Type B pancreatic cell (in vitro differentiated cells): ENCODE results near the gene KCNIP3. TPM values are rescaled to one million over a fixed set of nuclear protein-coding genes. Genes with fewer than 3 reads are reported as not detected.
"Not testable (repeated sequence)": the region's sequence is repeated elsewhere in the genome, so short reads cannot be mapped to it uniquely, and the experiment has no call there.

ENCODE experiments used
- DNase-seq: peaks from one replicate; pipeline ENCODE4 v3.0.0; 2021; ENCODE audit warnings: mixed read lengths; ENCODE audit not compliant: unreplicated experiment; ENCODE audit errors: extremely low spot score
- H3K27ac Mint-ChIP-seq: 2 replicates; pipeline ENCODE4 v1.8.0; 2021; ENCODE audit warnings: mild to moderate bottlenecking, mixed read lengths
- H3K27me3 Mint-ChIP-seq: 2 replicates; pipeline ENCODE4 v1.8.0; 2021; ENCODE audit warnings: mixed read lengths
- H3K36me3 Mint-ChIP-seq: 2 replicates; pipeline ENCODE4 v1.8.0; 2021; ENCODE audit warnings: mixed read lengths
- H3K4me1 Mint-ChIP-seq: one replicate; pipeline ENCODE4 v1.8.0; 2021; ENCODE audit warnings: mixed read lengths; ENCODE audit not compliant: unreplicated experiment
- H3K4me3 Mint-ChIP-seq: 2 replicates; pipeline ENCODE4 v1.8.0; 2021; ENCODE audit warnings: mild to moderate bottlenecking, mixed read lengths
- H3K9me3 Mint-ChIP-seq: 2 replicates; pipeline ENCODE4 v1.8.0; 2021; ENCODE audit warnings: mixed read lengths
- total RNA-seq: library from RNA; stranded (reverse); gene quantifications from 2 replicates; pipeline ENCODE4 v1.2.1, GENCODE V29; 2021; ENCODE audit warnings: low replicate concordance
- TF ChIP-seq, protein P1 (sequence below): fragments of 200-600 bp; sonication (generic); conservative IDR thresholded peaks from 2 replicates; pipeline ENCODE4 v1.5.0; 2021; ENCODE audit warnings: antibody characterized with exemption, mild to moderate bottlenecking

Gene KCNIP3
- total RNA-seq, 1 donor from 2014 or later: 5.3 TPM

GRCh38 chr2:95399061-95399460 is 101.9 kb downstream of the KCNIP3 start:
- H3K9me3 Mint-ChIP-seq: no peaks in the 10 kb centered on the region
- no peaks in the 10 kb centered on the region for H3K27me3 Mint-ChIP-seq
- DNase-seq: no peak
- H3K4me3 Mint-ChIP-seq: no peak overlapping the region
- no peak overlapping the region for H3K27ac Mint-ChIP-seq
- H3K4me1 Mint-ChIP-seq: peaks cover 15% of the 10 kb centered on the region
- TF ChIP-seq, protein P1, sequence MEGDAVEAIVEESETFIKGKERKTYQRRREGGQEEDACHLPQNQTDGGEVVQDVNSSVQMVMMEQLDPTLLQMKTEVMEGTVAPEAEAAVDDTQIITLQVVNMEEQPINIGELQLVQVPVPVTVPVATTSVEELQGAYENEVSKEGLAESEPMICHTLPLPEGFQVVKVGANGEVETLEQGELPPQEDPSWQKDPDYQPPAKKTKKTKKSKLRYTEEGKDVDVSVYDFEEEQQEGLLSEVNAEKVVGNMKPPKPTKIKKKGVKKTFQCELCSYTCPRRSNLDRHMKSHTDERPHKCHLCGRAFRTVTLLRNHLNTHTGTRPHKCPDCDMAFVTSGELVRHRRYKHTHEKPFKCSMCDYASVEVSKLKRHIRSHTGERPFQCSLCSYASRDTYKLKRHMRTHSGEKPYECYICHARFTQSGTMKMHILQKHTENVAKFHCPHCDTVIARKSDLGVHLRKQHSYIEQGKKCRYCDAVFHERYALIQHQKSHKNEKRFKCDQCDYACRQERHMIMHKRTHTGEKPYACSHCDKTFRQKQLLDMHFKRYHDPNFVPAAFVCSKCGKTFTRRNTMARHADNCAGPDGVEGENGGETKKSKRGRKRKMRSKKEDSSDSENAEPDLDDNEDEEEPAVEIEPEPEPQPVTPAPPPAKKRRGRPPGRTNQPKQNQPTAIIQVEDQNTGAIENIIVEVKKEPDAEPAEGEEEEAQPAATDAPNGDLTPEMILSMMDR: no peak
- H3K36me3 Mint-ChIP-seq: no peaks in the 10 kb centered on the region

DNA sequence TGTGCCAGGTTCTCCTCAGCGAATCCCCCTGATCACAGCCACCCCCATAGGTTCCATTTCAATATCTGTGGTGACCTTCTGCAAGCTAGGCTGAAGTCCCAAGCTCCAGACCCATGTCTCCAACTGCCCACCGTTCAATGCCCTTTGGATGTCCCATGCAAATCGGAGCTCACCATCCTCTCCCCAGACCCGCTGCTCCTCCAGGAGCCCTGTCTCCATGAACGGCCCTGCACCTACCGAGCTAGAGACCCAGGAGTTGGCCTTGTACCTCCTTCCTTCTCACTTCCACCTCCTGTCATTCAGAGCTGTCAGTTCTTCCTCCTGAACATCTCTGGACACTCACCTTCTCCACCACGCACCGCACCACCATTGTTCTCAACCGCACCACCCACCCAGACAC is 104.3 kb downstream of the KCNIP3 start:
- no peak for DNase-seq
- H3K4me3 Mint-ChIP-seq: peak overlapping the region; percentile 98
- TF ChIP-seq, protein P1: no peak
- no peaks in the 10 kb centered on the region for H3K9me3 Mint-ChIP-seq
- peaks cover 15% of the 10 kb centered on the region for H3K4me1 Mint-ChIP-seq
- peak overlapping the region; percentile 96 for H3K27ac Mint-ChIP-seq
- H3K27me3 Mint-ChIP-seq: no peaks in the 10 kb centered on the region
- no peaks in the 10 kb centered on the region for H3K36me3 Mint-ChIP-seq

DNA sequence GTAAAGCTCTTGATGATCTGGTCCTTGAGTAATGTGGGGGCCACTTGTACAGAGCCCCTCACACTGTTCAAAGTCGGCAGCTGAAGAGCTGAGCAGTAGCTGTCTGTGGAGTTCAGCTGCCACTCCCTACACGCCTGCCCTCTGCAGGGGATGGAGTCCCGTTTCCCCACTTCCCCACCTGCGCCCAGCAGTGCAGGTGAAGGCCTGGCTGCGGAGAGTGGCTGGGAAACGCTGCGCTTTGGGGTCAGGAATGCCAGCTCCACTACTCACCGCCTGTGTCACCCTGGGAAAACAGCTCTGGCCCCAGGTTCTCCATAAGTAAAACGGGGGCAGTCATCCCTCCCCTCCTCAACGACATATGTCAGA is 104.8 kb downstream of the KCNIP3 start:
- H3K9me3 Mint-ChIP-seq, H3K36me3 Mint-ChIP-seq, H3K27me3 Mint-ChIP-seq, DNase-seq: not testable (repeated sequence)
- Mint-ChIP-seq H3K4me3 (peak overlapping the region; percentile 98), H3K27ac (peak overlapping the region; percentile 96), H3K4me1 (peaks cover 15% of the 10 kb centered on the region)

DNA sequence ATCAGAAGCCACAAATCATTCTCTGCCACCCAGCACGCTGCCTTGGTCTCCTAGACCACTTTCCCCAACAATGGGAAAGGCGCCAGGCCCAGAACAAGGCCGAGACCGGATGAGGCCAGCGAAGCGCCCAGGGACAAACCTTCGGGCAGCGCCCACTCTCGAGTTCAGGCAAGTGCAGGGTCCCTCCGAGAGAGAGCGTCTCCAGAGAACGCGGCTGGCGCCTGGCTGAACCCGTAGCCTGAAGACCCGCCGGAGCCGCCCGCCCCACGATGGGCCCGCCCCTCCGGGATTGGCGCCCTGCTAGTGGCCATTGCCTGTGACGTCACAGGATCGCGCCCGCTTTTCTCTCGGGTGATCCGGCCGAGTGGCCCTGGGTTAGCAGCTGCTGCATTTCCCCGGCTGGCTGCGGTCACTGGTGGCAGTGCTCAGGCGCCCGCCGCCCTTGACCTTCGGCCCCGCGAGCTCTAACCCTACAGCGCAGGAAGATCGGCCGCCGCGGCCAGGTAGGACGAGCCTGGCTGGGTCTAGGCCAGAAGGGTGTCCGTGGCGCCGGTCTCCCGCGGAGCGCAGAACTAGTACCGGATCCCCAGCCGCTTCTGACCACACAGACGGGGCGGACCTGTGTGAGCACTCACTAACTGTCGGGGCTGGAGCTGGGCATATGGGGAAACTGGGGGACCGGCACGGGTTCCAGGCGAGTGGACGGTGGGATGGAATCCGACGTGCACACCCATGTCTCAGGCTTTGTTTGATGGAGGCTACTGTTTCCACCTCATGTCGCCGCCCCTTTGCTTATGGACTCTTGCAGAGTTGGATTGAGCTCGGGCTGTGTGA is 105.4 kb downstream of the KCNIP3 start, which contains the start of gene FAHD2A:
FAHD2A (plus strand) TSS at position 339 of the 834 bp plus-strand sequence. CDS start 2,851 bp downstream, outside the sequence.
- Mint-ChIP-seq H3K4me3 (peak within 1 kb of the TSS; percentile 98), H3K27me3 (no peaks in the 10 kb centered on the region), H3K36me3 (no peaks in the 10 kb centered on the region), H3K27ac (peak within 1 kb of the TSS; percentile 96), H3K9me3 (no peaks in the 10 kb centered on the region), H3K4me1 (peaks cover 15% of the 10 kb centered on the region)
- TF ChIP-seq, protein P1: no peak
- peak; percentile 97 for DNase-seq

DNA sequence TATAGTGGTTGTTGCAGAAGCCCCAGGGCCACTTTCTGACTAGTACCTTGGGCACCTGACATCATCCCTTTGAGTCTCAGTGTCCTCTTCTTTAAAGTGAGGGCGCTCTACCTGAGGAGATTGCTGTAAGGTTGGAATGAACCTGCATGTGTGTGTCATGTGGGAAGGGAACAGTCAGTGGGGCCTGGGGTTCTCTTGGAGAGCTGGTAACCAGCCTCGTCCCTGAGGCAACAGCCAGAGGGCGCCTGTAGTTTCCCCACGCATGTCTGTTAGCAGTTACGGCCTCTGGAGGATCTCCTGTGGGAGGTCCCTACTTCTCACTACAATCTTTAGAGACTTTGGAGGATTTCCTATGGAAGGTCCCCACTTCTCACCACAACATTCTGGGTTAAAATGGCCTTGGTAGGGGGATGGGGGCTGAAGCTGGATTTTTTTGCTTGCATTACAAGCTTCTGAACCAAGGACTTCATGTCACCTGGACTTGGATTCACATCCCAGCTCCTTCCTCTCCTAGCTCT is 106.1 kb downstream of the KCNIP3 start:
- TF ChIP-seq, protein P1: peak; percentile 46
- H3K4me1 Mint-ChIP-seq: peaks cover 16% of the 10 kb centered on the region
- not testable (repeated sequence) for H3K27me3 Mint-ChIP-seq, DNase-seq, H3K9me3 Mint-ChIP-seq, H3K36me3 Mint-ChIP-seq
- H3K27ac Mint-ChIP-seq: peak overlapping the region; percentile 96
- H3K4me3 Mint-ChIP-seq: peak overlapping the region; percentile 98

DNA sequence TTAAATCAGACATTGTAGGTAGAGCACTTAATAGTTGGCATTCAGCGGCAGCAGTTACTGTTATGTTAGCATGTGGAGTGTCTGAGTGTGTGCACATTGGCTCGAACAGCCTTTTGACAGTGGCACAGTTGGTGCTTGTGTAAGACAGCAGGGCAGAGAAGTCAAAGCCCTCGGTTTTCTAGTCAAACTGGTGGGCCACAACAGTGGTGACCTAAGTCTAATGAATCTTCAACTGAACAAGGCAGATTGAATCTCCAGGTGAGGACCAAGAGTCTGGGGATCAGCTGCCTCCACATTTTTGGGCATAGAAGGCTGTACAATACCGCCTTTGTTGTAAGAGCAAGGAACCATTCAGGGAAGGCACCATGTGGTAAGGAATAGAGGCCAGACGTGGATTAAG is 106.7 kb downstream of the KCNIP3 start:
- not testable (repeated sequence) for H3K27me3 Mint-ChIP-seq, H3K36me3 Mint-ChIP-seq, DNase-seq, H3K27ac Mint-ChIP-seq, H3K9me3 Mint-ChIP-seq
- Mint-ChIP-seq H3K4me3 (peak overlapping the region; percentile 98), H3K4me1 (peaks cover 18% of the 10 kb centered on the region)

DNA sequence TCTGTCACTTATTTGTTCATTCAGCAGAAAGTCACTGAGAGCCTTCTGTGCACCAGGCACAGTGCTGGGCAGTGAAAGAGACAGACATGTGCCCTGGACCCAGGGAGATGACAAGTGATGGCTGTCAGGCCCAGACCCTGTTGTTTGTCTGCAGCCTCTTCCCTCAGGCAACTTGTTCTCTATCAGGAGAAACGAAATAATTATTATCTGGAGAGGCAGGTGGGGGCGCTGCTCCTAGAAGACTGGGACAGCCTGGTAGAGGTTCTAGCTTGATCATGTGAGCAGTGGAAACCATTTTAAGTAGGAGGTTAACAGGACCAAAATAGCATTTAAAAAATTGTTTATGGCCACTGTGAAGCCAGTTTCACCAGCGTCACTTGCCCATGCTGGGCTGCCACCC is 107.5 kb downstream of the KCNIP3 start:
- not testable (repeated sequence) for H3K9me3 Mint-ChIP-seq, H3K27me3 Mint-ChIP-seq, H3K27ac Mint-ChIP-seq, H3K4me3 Mint-ChIP-seq, DNase-seq, H3K36me3 Mint-ChIP-seq
- H3K4me1 Mint-ChIP-seq: peaks cover 18% of the 10 kb centered on the region

DNA sequence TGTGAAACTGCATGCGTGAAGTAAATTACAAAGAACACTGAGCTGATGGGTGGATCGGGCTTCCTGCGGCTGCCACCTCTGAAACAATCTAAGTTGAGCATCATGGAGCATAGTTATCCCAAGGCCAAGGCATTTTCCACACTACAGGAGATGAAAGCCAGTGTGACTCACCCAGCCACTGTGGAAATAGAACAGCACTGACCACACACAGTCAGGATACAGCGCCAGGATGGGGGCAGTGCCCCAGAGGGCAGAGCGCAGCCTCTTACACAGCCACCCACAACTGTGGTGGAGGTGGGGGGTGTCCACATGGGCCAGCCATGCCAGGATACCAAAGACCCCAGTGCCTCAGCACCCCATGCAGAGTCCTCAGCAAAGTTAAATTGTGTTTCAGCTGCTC is 114.1 kb downstream of the KCNIP3 start:
- H3K4me3 Mint-ChIP-seq, H3K27me3 Mint-ChIP-seq, H3K27ac Mint-ChIP-seq, H3K36me3 Mint-ChIP-seq, H3K4me1 Mint-ChIP-seq, H3K9me3 Mint-ChIP-seq, DNase-seq: not testable (repeated sequence)
